GM12891 (cell line): ENCODE data around the gene NOTCH4.
"Not testable (repeated sequence)": the region's sequence is repeated elsewhere in the genome, so short reads cannot be mapped to it uniquely, and the experiment has no call there.

Experiments
- DNase-seq: peaks from one replicate; pipeline ENCODE4 v3.0.0; 2011; ENCODE audit warnings: low spot score; ENCODE audit not compliant: insufficient read length
- FAIRE-seq: peaks from 2 replicates; lab custom pipeline; 2011; peaks lifted over from hg19 to GRCh38; lab: Jason Lieb, UNC
- PAX5 ChIP-seq: IDR thresholded peaks from 2 replicates; pipeline ENCODE4 v1.6.1; 2011; ENCODE audit warnings: low read length, moderate library complexity, mild to moderate bottlenecking; ENCODE audit not compliant: insufficient read depth, severe bottlenecking
- POLR2A ChIP-seq: IDR thresholded peaks from 2 replicates; pipeline ENCODE4 v1.6.1; 2011; ENCODE audit warnings: low read depth, low read length, control low read depth
- POLR2AphosphoS5 ChIP-seq: IDR thresholded peaks from 2 replicates; pipeline ENCODE4 v1.6.1; 2011; ENCODE audit warnings: low read depth, low read length, control low read depth
- POU2F2 ChIP-seq: IDR thresholded peaks from 2 replicates; pipeline ENCODE4 v1.6.1; 2011; ENCODE audit warnings: low read depth, mild to moderate bottlenecking, control low read depth, low read length, moderate library complexity
- SPI1 ChIP-seq: IDR thresholded peaks from 2 replicates; pipeline ENCODE4 v1.6.1; 2011; ENCODE audit warnings: low read depth, low read length, control low read depth
- TAF1 ChIP-seq: IDR thresholded peaks from 2 replicates; pipeline ENCODE4 v1.6.1; 2011; ENCODE audit warnings: low read depth, low read length, control low read depth

The NOTCH4 gene

DNA sequence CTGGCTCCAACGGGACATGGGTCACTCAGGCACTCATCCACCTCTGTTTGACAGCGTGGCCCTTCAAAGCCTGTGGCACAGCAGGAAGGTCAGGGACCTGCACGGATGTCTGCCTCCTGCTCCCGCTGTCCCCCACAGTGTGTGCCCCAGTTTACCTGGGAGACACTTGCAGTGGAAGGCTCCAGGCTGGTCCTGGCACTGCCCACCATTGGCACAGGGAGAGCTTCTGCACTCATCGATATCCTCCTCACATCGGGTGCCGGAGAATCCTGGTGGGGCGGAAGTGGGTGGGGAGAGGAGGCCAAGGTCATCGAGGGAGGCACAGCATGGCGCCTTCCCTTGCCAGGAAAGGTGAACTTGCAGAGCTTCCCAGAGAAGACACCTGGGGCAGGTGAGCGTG lies 6.9 kb downstream of the NOTCH4 start:
- DNase-seq: no peak
- no peak for FAIRE-seq
- TF ChIP-seq SPI1: no peak
- no peak for TF ChIP-seq POLR2AphosphoS5
- no peak for TF ChIP-seq POLR2A
- no peak for TF ChIP-seq TAF1
- no peak for TF ChIP-seq POU2F2
- no peak for TF ChIP-seq PAX5

DNA sequence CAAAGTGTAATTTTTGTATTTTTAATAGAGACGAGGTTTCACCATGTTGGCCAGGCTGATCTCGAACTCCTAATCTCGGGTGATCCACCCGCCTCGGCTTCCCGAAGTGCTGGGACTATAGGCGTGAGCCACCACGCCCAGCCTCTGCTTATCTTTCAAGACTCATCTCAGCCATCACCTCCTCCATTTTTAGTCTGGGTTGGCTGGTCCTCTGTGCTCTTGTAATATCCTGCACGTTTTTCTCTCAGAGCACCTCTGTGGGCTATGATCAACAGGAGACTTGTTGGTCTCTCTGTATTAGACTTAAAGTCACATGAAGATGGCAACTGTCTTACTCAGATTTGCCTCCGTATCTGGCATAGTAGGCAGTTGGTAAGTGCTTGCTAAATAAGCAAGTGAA lies 7.6 kb downstream of the NOTCH4 start:
- TF ChIP-seq TAF1: no peak
- TF ChIP-seq POLR2AphosphoS5: no peak
- no peak for TF ChIP-seq POLR2A
- TF ChIP-seq PAX5: no peak
- no peak for TF ChIP-seq POU2F2
- no peak for TF ChIP-seq SPI1
- no peak for DNase-seq
- FAIRE-seq: no peak

DNA sequence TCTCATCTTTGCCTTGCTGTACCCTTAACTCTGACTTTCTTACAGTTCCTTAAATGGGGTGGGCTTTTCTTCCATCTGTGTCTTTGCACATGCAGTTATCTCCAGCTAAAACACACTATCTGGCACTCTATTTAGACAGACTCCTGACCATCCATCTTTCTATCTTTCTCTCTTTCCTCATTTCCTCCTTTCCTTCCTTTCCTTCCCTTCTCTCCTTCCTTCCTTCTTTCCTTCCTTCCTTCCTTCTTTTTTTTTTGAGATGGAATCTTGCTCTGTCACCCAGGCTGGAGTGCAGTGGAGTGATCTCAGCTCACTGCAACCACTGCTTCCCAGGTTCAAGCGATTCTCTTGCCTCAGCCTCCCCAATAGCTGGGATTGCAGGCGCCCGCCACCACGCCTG lies 8.2 kb downstream of the NOTCH4 start:
- FAIRE-seq: no peak
- TF ChIP-seq POU2F2 (no peak), POLR2AphosphoS5 (no peak), POLR2A (no peak), TAF1 (no peak), PAX5 (no peak), SPI1 (no peak)
- no peak for DNase-seq

DNA sequence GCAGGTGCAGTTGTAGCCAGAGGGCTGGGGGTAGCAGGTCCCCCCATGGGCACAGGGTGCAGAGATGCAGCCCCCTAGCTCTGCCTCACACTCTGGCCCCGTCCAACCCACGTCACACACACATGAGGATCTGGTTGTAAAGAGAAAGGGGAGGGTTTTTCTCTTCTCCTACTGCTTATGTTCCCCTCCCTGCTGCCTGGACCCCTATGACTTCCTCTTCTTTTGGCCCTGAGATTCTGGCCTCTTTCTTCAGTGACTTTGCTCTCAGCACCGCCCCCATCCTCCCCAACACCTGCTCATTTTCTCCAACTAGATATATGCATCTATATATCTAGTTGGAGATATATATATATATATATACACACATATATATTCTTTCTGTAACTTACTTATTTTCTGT lies 9.7 kb downstream of the NOTCH4 start:
- no peak for FAIRE-seq
- no peak for TF ChIP-seq POLR2A
- TF ChIP-seq POLR2AphosphoS5: no peak
- 0 out of 2 replicates have a peak, but pooled peaks have one; percentile 29 for TF ChIP-seq SPI1
- no peak for DNase-seq

DNA sequence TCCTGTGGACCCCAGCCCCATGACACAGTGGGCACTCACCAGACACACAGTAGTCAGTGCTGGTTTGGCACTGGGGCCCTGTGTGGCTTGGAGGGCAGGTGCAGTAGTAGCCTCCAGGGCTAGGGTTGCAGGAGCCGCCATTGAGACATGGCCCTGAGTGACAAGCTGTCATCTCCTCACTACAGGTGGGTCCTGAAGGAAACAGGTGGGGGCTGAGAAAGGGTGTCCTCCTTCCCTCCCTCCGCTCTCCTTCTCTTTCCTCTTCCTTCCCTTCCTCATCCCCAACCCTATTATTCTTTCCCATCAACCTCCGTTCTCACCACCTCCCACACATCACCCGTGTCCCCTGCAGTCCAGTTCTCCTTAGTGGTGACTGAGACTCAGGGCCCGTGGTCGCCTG lies 10.2 kb downstream of the NOTCH4 start:
- no peak for DNase-seq
- TF ChIP-seq TAF1 (no peak), PAX5 (no peak), POLR2A (no peak), POU2F2 (no peak), POLR2AphosphoS5 (no peak), SPI1 (no peak)
- no peak for FAIRE-seq

DNA sequence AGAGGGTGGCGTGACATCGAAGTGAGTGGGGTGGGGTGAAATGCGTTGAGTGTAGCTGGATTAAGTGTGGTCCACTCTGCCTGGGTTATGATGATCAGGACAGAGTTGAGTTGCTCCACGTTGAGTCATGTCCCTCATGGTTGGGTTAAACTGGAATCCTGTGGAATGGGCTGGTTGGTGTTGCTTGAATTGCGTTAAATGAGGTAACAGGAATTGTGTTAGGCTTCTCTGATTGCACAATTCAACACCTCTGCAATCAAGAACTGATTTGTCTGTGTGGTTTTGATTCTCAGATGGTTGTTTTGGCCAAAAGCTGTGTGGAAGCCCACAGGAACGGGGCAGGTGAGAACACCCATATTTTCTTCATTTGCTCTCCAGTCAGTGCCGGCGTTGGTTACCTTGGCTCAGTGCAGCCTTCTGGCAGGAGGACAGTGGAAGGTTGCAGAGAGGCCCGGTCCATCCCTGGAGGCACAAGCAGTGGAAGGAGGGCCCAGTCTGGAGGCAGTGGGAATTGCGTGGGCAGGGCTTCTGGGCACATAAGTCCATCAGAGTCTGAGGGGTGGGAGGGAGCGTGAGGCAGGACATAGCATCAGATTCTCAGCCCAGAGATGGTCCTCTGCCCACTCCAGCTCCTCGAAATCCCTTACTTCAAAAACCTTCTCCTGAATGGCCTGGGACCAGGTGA lies 11.6 kb downstream of the NOTCH4 start:
- DNase-seq (no peak), FAIRE-seq (no peak)
- no peak for TF ChIP-seq SPI1
- TF ChIP-seq POLR2A: no peak
- no peak for TF ChIP-seq POLR2AphosphoS5
- no peak for TF ChIP-seq PAX5
- TF ChIP-seq POU2F2: no peak

DNA sequence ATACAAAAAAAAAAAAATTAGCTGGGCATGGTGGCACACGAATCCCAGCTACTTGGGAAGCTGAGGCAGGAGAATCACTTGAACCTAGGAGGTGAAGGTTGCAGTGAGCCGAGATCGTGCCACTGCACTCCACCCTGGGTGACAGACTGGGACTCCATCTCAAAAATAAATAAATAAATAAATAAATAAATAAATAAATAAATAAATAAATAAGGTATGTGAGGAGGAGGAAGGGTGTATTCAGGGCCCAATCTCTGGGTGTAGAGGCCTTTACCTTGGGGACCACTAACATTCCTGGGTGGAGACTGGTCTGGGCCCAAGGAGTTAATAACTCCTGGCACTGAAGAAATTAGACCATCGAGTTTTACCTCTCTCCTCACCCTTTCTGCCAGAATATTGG lies 12.4 kb downstream of the NOTCH4 start:
- FAIRE-seq: not testable (repeated sequence)

DNA sequence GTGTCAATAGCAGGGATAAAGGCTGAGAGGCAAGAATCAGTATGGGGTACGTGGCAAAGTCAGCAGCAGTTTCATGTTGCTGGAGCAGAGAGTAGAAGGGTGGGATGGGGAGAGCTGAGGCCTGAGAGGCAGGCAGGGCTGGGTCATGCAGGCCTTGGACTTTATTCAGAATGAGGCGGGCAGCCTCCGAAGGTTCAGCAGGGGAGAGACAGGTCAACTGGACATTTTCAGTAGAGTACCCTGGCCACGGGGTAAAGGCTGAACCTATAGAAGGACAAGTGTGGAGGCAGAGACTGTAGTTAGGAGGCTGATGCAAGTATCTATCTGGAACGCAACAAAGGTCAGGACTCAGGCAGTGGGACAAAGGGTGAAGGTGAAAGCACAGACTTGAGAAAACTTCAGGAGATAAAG lies 13.7 kb downstream of the NOTCH4 start:
- no peak for DNase-seq
- TF ChIP-seq SPI1 (no peak), TAF1 (no peak), POU2F2 (no peak), POLR2AphosphoS5 (no peak), POLR2A (no peak), PAX5 (no peak)
- FAIRE-seq: no peak

More for the DNA sequence above, 12.4 kb downstream of the NOTCH4 start:
- not testable (repeated sequence) for DNase-seq

DNA sequence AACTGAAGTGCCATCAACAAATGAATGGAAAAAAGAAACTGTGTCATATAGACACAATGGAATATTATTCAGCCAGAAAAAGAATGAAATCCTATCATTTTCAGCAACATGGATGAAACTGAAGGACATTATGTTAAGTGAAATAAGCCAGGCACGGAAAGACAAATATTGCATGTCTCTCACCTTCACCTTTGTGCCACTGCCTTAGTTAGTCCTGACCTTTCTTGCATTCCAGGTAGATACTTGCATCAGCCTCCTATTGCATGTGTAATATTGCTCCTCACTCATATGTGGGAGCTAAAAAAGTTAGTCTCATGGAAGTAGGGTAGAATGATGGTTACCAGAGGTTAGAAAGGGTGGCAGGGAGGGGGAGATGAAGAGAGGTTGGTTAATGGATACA lies 14.9 kb downstream of the NOTCH4 start:
- no peak for FAIRE-seq

DNA sequence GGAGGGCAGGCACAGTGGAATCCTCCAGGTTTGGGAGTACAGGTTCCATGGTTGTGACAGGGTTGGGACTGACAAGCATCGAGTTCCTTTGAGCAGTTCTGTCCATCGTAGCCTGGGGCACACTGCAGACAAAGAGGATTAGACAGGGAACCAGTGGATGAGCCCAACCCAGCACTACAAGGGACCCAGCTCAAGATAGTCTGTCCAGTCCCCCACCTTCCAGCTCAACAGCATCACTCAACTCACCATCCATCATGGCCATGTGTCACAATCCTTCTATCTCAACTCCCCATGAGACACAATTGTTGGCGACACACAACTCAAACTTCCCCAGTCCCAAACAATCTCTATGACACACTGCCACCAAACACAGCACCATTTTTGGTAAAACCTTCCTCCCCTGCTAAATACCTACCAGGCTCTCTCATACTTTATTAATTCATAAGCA lies 19.6 kb downstream of the NOTCH4 start:
- DNase-seq (no peak), FAIRE-seq (no peak)
- no peak for TF ChIP-seq SPI1
- TF ChIP-seq TAF1: no peak
- TF ChIP-seq PAX5: no peak
- TF ChIP-seq POLR2AphosphoS5: no peak
- TF ChIP-seq POU2F2: no peak
- TF ChIP-seq POLR2A: no peak

More for the DNA sequence above, 14.9 kb downstream of the NOTCH4 start:
- DNase-seq: no peak
- no peak for TF ChIP-seq SPI1
- TF ChIP-seq TAF1: no peak
- TF ChIP-seq PAX5: no peak
- no peak for TF ChIP-seq POLR2AphosphoS5
- TF ChIP-seq POU2F2: no peak
- TF ChIP-seq POLR2A: no peak
